Measurements from ENCODE around the gene MAL.

The MAL gene

DNA sequence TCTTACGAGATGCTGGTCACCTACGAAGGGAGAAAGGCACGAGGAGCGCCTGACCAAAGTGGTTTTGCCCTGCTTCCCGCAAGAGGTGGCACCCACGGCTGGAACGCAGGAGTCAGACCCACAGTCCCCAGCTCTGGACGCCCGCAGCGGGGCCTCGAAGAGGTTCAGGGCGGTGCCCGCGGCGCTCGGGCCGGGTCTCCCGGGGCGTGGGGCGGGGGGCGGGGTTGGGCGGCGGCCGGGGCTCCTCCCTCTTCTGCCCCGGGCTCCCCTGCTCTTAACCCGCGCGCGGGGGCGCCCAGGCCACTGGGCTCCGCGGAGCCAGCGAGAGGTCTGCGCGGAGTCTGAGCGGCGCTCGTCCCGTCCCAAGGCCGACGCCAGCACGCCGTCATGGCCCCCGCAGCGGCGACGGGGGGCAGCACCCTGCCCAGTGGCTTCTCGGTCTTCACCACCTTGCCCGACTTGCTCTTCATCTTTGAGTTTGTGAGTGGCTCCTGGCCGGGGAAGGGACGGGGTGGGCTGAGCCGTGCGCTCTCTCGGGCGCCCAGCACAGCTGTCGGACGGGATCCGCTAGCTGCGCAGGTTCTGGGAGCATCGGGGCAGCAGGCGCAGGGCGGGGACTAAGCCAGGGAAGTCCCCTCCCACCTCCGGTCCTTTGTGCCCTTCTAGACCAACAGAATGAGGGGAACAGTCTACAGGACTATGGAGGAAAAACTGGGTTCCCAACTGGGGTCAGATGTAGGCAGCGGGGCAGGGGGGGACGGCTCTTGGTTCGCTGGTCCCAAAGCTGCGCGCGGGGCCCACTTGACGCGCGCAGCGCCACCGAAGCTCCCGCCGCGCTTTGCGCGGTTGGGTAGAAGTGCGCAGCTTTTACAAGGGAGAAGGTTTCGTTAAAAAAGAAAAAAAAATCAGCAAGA, at the start of gene MAL:
Gene MAL (plus strand): TSS at position 303 of the 914 bp plus-strand sequence. CDS start 85 bp downstream, at position 388.
- no peak for TF ChIP-seq MYC (IDR thresholded peaks at IDR 0.05; ENCODE audit: low read depth, low read length)
- TF ChIP-seq MAX (IDR thresholded peaks at IDR 0.05; ENCODE audit: low read depth, low read length), result no peak
- H3K4me3 ChIP-seq (ENCODE audit: low read depth, low read length), result no peak within 1 kb of the TSS
- no peak for DNase-seq (ENCODE audit: low read depth)

DNA sequence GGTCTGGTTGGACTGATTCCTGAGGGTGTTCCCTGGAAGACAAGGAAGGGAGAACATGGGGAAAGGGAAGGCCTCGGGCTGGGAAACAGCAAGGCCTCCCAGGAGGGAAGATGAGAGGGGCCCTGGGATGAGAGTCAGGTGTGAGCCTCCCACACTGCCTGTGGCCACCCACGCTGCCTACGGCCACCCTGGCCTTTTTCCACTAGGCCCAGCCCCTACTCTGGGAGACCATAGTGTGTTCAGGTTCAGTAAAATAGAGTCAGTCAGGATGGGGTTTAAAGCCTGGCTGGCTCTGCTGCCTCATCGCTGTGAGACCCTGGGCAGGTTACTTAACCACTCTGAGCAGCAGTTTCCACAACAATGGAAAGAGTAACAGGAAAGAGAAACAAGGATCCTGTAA, 47.7 kb upstream of the MAL start:
- no peak for DNase-seq (ENCODE audit: low read depth)
- H3K4me3 ChIP-seq (ENCODE audit: low read depth, low read length), result no peak overlapping the region
- TF ChIP-seq, protein P1, sequence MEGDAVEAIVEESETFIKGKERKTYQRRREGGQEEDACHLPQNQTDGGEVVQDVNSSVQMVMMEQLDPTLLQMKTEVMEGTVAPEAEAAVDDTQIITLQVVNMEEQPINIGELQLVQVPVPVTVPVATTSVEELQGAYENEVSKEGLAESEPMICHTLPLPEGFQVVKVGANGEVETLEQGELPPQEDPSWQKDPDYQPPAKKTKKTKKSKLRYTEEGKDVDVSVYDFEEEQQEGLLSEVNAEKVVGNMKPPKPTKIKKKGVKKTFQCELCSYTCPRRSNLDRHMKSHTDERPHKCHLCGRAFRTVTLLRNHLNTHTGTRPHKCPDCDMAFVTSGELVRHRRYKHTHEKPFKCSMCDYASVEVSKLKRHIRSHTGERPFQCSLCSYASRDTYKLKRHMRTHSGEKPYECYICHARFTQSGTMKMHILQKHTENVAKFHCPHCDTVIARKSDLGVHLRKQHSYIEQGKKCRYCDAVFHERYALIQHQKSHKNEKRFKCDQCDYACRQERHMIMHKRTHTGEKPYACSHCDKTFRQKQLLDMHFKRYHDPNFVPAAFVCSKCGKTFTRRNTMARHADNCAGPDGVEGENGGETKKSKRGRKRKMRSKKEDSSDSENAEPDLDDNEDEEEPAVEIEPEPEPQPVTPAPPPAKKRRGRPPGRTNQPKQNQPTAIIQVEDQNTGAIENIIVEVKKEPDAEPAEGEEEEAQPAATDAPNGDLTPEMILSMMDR (IDR thresholded peaks at IDR 0.05; ENCODE audit: low read depth, low read length), result no peak
- TF ChIP-seq MAX (IDR thresholded peaks at IDR 0.05; ENCODE audit: low read depth, low read length) (no peak), POLR2A (IDR thresholded peaks at IDR 0.05; ENCODE audit: extremely low read depth, insufficient read length) (no peak), MYC (IDR thresholded peaks at IDR 0.05; ENCODE audit: low read depth, low read length) (no peak)

DNA sequence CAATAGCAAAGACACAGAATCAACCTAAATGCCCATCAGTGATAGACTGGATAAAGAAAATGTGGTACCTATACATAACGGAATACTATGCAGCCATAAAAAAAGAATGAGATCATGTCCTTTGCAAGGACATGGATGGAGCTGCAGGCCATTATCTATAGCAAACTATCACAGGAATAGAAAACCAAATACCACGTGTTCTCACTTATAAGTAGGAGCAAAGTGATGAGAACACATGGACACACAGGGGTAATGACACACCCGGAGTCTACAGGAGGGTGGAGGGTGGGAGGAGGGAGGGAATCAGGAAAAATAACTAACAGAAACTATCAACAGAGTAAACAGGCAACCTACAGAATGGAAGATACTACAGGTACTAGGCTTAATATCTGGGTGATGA, 46.6 kb upstream of the MAL start:
- DNase-seq (ENCODE audit: low read depth), result no peak
- H3K4me3 ChIP-seq (ENCODE audit: low read depth, low read length), result no peak overlapping the region
- no peak for TF ChIP-seq MAX (IDR thresholded peaks at IDR 0.05; ENCODE audit: low read depth, low read length)
- TF ChIP-seq, protein P1 (IDR thresholded peaks at IDR 0.05; ENCODE audit: low read depth, low read length), result no peak
- no peak for TF ChIP-seq MYC (IDR thresholded peaks at IDR 0.05; ENCODE audit: low read depth, low read length)
- no peak for TF ChIP-seq POLR2A (IDR thresholded peaks at IDR 0.05; ENCODE audit: extremely low read depth, insufficient read length)

DNA sequence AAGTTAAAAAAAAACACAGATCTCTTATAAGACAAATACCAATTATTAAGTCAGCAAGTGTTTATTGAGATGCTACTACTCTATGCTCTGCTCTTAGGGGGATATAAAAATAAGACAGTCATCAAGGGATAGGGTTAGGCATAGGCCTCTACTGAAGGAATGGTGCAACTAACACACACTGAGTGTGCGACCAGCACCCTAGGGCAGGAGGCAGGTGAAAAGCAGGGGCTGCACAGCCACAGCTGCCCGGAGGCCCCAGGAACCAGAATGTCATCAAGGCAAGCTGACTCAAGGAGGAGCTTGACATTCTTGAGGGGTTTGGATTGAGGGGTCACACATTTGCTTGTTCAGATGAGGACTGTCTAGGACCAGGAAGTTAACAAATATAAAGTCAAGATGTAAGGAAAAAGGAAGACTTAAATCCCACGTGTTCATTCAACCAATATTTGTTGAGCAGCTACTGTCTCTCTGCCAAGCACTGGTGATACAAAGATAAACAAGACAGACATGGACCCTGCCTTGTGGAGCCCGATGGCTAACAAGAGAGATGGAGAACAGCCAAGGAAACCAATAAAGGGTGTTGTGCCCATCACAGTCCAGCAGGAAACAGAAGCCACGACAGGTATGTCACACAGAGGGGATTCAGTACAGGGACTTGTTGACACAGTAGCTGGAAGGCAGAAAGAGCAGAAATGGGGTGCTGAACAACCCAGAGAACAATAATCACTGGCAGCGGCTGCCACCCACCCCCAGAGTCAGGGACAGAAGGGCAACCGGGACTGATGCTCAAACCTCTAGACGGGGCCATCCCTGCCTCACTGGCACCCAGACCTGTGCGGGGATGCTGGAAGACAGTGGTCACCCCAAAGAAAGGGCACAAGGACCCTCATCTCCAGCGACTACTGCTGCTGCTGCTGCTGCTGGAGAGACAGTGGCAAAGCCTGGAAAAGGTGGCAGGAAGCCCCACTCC, 45.8 kb upstream of the MAL start:
- no peak overlapping the region for H3K4me3 ChIP-seq (ENCODE audit: low read depth, low read length)
- TF ChIP-seq MYC (IDR thresholded peaks at IDR 0.05; ENCODE audit: low read depth, low read length) (no peak), MAX (IDR thresholded peaks at IDR 0.05; ENCODE audit: low read depth, low read length) (no peak), POLR2A (IDR thresholded peaks at IDR 0.05; ENCODE audit: extremely low read depth, insufficient read length) (no peak)
- TF ChIP-seq, protein P1 (IDR thresholded peaks at IDR 0.05; ENCODE audit: low read depth, low read length), result no peak

GRCh38 chr2:94980406-94980805, 45.1 kb upstream of the MAL start:
- TF ChIP-seq MAX (IDR thresholded peaks at IDR 0.05; ENCODE audit: low read depth, low read length), result no peak
- DNase-seq (ENCODE audit: low read depth), result no peak
- H3K4me3 ChIP-seq (ENCODE audit: low read depth, low read length), result no peak overlapping the region

More for the DNA sequence above, 45.8 kb upstream of the MAL start:
- DNase-seq (ENCODE audit: low read depth), result no peak

- TF ChIP-seq MYC (IDR thresholded peaks at IDR 0.05; ENCODE audit: low read depth, low read length) (no peak), POLR2A (IDR thresholded peaks at IDR 0.05; ENCODE audit: extremely low read depth, insufficient read length) (no peak)
- TF ChIP-seq, protein P1 (IDR thresholded peaks at IDR 0.05; ENCODE audit: low read depth, low read length), result no peak
- no peak for DNase-seq (ENCODE audit: low read depth)
These were observed 43.4 kb upstream of the MAL start for GRCh38 chr2:94982156-94982555.

More at GRCh38 chr2:94982156-94982555, 43.4 kb upstream of the MAL start:
- no peak overlapping the region for H3K4me3 ChIP-seq (ENCODE audit: low read depth, low read length)
